Ascending aorta (tissue), 2 donors: Measurements from ENCODE around the gene RAD54L. TPM values are rescaled to one million over a fixed set of nuclear protein-coding genes. Genes with fewer than 3 reads are reported as not detected.
A peak's percentile ranks its signal among the peaks of the same experiment; 100 is the strongest.

ENCODE experiments used
- DNase-seq, 2 donors: peaks; one replicate each; pipeline ENCODE4 v3.0.0-alpha.2; 2019; ENCODE audit warnings: low spot score in 2 of 2
- H3K27ac ChIP-seq, 2 donors: fragments of 200-600 bp; sonication (generic); one replicate each; pipeline ENCODE4 v1.5.1; 2016 to 2017; ENCODE audit warnings: mild to moderate bottlenecking in 1 of 2
- H3K27me3 ChIP-seq: fragments of 200-600 bp; sonication (generic); one replicate; pipeline ENCODE4 v1.5.1; 2017
- H3K36me3 ChIP-seq, 2 donors: fragments of 200-600 bp; sonication (generic); one replicate each; pipeline ENCODE4 v1.5.1; 2016
- H3K4me1 ChIP-seq, 2 donors: fragments of 200-600 bp; sonication (generic); one replicate each; pipeline ENCODE4 v1.5.1; 2016 to 2017; ENCODE audit warnings: mild to moderate bottlenecking in 1 of 2
- H3K4me3 ChIP-seq, 2 donors: fragments of 200-600 bp; sonication (generic); one replicate each; pipeline ENCODE4 v1.5.1; 2016 to 2017; ENCODE audit warnings: mild to moderate bottlenecking in 1 of 2
- H3K9me3 ChIP-seq, 2 donors: fragments of 200-600 bp; sonication (generic); one replicate each; pipeline ENCODE4 v1.5.1; 2016
- intact Hi-C: fragments of 100-400 bp; cut with DNase I; formaldehyde crosslinking; loops from one replicate; pipeline ENCODE4 v1.15.1; 2023
- total RNA-seq: library from RNA; depleted of rRNA; stranded (reverse); fragments of >200 nt; gene quantifications from one replicate; pipeline ENCODE4 v1.1.0, GENCODE V29; 2016
- TF ChIP-seq, protein P1 (sequence below), 3 experiments: fragments of 200-600 bp in 2 of 3; fragments of 450-650 bp in 1 of 3; sonication (generic) in 2 of 3; IDR thresholded peaks; one replicate each; pipeline ENCODE4 v1.5.1; 2016 to 2019; ENCODE audit warnings: antibody characterized with exemption in 3 of 3, mild to moderate bottlenecking in 1 of 3, moderate library complexity in 1 of 3

Gene RAD54L
- total RNA-seq, 1 donor from 2014 or later, result not detected

DNA sequence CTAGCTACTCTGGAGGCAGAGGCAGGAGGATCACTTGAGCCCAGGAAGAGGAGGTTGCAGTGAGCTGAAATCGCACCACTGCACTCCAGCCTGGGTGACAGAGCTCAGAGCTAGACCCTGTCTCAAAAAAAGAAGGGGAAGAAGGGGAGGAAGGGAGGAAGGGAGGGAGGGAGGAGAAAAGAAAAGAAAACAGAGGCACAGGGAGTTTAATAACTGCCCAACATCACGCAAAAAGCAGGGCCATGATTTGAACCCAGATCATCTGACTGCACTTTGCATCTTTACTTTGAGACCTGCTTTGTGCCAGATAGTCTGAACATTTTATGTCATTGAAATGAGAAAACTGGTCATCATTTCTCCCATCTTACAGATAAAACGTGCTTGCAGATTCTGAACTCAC lies 42.4 kb upstream of the RAD54L start:
- intact Hi-C loops, result no loop called here
- peaks cover 0 to 12% of the 10 kb centered on the region in 2 donors for H3K4me1 ChIP-seq
- peaks cover 4 to 6% of the 10 kb centered on the region in 2 donors for H3K36me3 ChIP-seq
- H3K27ac ChIP-seq, result peak overlapping the region; percentile 90 to 95
- peak overlapping the region; percentile 83 to 87 for H3K4me3 ChIP-seq
- DNase-seq, result no peak
- no peaks in the 10 kb centered on the region for H3K27me3 ChIP-seq
- TF ChIP-seq, protein P1, sequence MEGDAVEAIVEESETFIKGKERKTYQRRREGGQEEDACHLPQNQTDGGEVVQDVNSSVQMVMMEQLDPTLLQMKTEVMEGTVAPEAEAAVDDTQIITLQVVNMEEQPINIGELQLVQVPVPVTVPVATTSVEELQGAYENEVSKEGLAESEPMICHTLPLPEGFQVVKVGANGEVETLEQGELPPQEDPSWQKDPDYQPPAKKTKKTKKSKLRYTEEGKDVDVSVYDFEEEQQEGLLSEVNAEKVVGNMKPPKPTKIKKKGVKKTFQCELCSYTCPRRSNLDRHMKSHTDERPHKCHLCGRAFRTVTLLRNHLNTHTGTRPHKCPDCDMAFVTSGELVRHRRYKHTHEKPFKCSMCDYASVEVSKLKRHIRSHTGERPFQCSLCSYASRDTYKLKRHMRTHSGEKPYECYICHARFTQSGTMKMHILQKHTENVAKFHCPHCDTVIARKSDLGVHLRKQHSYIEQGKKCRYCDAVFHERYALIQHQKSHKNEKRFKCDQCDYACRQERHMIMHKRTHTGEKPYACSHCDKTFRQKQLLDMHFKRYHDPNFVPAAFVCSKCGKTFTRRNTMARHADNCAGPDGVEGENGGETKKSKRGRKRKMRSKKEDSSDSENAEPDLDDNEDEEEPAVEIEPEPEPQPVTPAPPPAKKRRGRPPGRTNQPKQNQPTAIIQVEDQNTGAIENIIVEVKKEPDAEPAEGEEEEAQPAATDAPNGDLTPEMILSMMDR (IDR thresholded peaks at IDR 0.05), result no peak
- no peaks in the 10 kb centered on the region for H3K9me3 ChIP-seq

DNA sequence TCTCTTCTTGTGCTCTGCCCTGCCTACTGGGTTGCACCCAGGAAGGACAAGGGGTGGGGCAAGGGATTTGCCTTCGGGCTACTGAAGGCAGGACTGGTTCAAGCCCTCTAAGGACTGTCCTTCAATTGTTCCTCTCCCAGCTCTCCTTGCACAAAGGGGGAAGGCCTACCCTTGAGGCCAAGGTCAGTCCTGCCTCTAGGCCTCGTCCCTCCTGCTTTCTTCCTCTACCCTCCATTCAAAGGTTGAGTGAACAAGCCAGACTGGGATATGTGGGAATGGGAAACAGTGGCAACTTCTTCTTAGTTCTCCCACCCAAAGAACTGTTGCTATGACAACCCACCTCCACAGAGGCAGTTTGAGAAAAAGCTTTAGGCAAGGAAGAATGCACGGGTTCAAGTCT lies 41.8 kb upstream of the RAD54L start:
- intact Hi-C loops, result no loop called here
- Histone ChIP-seq H3K27ac (peak overlapping the region; percentile 90 to 95), H3K36me3 (peaks cover 4 to 6% of the 10 kb centered on the region in 2 donors), H3K27me3 (no peaks in the 10 kb centered on the region), H3K4me1 (peaks cover 0 to 12% of the 10 kb centered on the region in 2 donors), H3K4me3 (peak overlapping the region in 1 of 2 donors; percentile 83), H3K9me3 (no peaks in the 10 kb centered on the region)
- DNase-seq, result no peak
- TF ChIP-seq, protein P1 (IDR thresholded peaks at IDR 0.05), result no peak

GRCh38 chr1:46206399-46206798 lies 41.2 kb upstream of the RAD54L start:
- peak overlapping the region; percentile 90 to 95 for H3K27ac ChIP-seq
- no peak overlapping the region for H3K4me3 ChIP-seq
- H3K9me3 ChIP-seq, result no peaks in the 10 kb centered on the region
- TF ChIP-seq, protein P1 (IDR thresholded peaks at IDR 0.05), result no peak
- H3K4me1 ChIP-seq, result peaks cover 0 to 12% of the 10 kb centered on the region in 2 donors
- H3K27me3 ChIP-seq, result no peaks in the 10 kb centered on the region
- no peak for DNase-seq
- H3K36me3 ChIP-seq, result peaks cover 4 to 6% of the 10 kb centered on the region in 2 donors
- intact Hi-C loops, result no loop called here

DNA sequence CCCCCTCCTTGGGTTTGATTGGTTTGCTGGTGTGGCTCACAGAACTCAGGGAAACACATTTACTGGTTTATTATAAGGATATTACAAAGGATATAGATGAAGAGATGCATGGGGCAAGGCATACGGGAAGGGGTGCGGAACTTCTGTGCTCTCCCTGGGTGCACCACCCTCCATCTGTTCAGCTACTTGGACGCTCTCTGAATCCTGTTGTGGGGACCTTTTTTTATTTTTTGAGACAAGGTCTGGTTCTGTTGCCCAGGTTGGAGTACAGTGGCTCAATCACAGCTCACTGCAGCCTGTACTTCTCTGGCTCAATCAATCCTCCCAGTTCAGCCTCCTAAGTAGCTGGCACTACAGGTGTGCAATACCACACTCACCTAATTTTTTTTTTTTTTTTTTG lies 37.0 kb upstream of the RAD54L start:
- Histone ChIP-seq H3K27ac (no peak overlapping the region), H3K9me3 (no peaks in the 10 kb centered on the region), H3K27me3 (no peaks in the 10 kb centered on the region), H3K4me1 (peaks cover 0 to 6% of the 10 kb centered on the region in 2 donors), H3K36me3 (peaks cover 4 to 6% of the 10 kb centered on the region in 2 donors), H3K4me3 (no peak overlapping the region)
- intact Hi-C loops, result no loop called here
- TF ChIP-seq, protein P1 (IDR thresholded peaks at IDR 0.05), result no peak
- DNase-seq, result no peak

DNA sequence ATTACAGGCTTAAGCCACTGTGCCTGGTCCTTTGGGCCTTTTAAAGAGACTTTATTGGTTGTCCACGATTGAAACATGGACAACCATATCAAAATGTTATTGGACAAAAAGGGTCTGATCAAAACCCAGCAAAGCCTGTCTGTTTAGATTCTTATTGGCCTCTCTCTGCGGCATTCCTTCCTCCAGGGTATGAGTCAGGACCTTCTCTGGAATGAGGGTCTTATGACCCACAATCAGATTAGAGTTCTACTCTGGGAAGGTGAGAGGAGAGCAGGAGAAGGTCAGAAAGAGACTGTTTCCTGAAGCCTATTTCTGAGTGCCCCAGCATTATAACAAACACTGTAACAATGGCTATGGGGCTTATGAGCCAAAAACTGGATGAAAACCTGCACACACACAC lies 36.5 kb upstream of the RAD54L start:
- TF ChIP-seq, protein P1 (IDR thresholded peaks at IDR 0.05), result no peak
- H3K27ac ChIP-seq, result no peak overlapping the region
- DNase-seq, result no peak

GRCh38 chr1:46215504-46215903 lies 32.1 kb upstream of the RAD54L start:
- no peak for DNase-seq
- TF ChIP-seq, protein P1 (IDR thresholded peaks at IDR 0.05), result no peak
- no peaks in the 10 kb centered on the region for H3K9me3 ChIP-seq
- intact Hi-C loops, result no loop called here
- no peak overlapping the region for H3K4me3 ChIP-seq
- no peaks in the 10 kb centered on the region for H3K27me3 ChIP-seq
- no peaks in the 10 kb centered on the region for H3K4me1 ChIP-seq
- no peak overlapping the region for H3K27ac ChIP-seq
- H3K36me3 ChIP-seq, result peaks cover 9 to 13% of the 10 kb centered on the region in 2 donors

More for the DNA sequence above, 36.5 kb upstream of the RAD54L start:
- Histone ChIP-seq H3K27me3 (no peaks in the 10 kb centered on the region), H3K4me1 (peaks cover 0 to 3% of the 10 kb centered on the region in 2 donors), H3K36me3 (peaks cover 4 to 6% of the 10 kb centered on the region in 2 donors), H3K9me3 (no peaks in the 10 kb centered on the region), H3K4me3 (no peak overlapping the region)
- intact Hi-C loops, result no loop called here
